Neural progenitor cell (in vitro differentiated cells): ENCODE results near the gene UBE3A. TPM values are rescaled to one million over a fixed set of nuclear protein-coding genes. Genes with fewer than 3 reads are reported as not detected.

Source experiments
- DNase-seq: peaks from one replicate; pipeline ENCODE4 v3.0.0-alpha.2; 2016; ENCODE audit warnings: low spot score
- H2AFZ ChIP-seq: fragments of 200-600 bp; sonication (generic); replicated peaks from 2 replicates; pipeline ENCODE4 v1.6.1; 2016; ENCODE audit warnings: antibody characterized with exemption
- H3F3A ChIP-seq: fragments of 200-600 bp; sonication (generic); 2 replicates; pipeline ENCODE4 v1.6.1; 2016; ENCODE audit warnings: antibody characterized with exemption, low read depth
- H3K27ac ChIP-seq: fragments of 200-600 bp; sonication (generic); 2 replicates; pipeline ENCODE4 v1.5.1; 2016; ENCODE audit warnings: mild to moderate bottlenecking
- H3K27me3 ChIP-seq: fragments of 200-600 bp; sonication (generic); 2 replicates; pipeline ENCODE4 v1.6.1; 2016; ENCODE audit warnings: mild to moderate bottlenecking, moderate library complexity
- H3K36me3 ChIP-seq: fragments of 200-600 bp; sonication (generic); 2 replicates; pipeline ENCODE4 v1.5.1; 2016
- H3K4me1 ChIP-seq: fragments of 200-600 bp; sonication (generic); 2 replicates; pipeline ENCODE4 v1.6.1; 2016; ENCODE audit warnings: mixed run types
- H3K4me2 ChIP-seq: fragments of 200-600 bp; sonication (generic); 2 replicates; pipeline ENCODE4 v1.6.1; 2016
- H3K4me3 ChIP-seq: fragments of 200-600 bp; sonication (generic); 2 replicates; pipeline ENCODE4 v1.5.1; 2016
- H3K79me2 ChIP-seq: fragments of 200-600 bp; sonication (generic); 2 replicates; pipeline ENCODE4 v1.6.1; 2016; ENCODE audit warnings: low read depth
- H3K9ac ChIP-seq: fragments of 200-600 bp; sonication (generic); 2 replicates; pipeline ENCODE4 v1.6.1; 2016
- H3K9me3 ChIP-seq: fragments of 200-600 bp; sonication (generic); 2 replicates; pipeline ENCODE4 v1.5.1; 2016; ENCODE audit warnings: low read depth
- H4K20me1 ChIP-seq: fragments of 200-600 bp; sonication (generic); 2 replicates; pipeline ENCODE4 v1.6.1; 2016; ENCODE audit warnings: low read depth
- H3K27ac Mint-ChIP-seq: 3 replicates; pipeline ENCODE4 v1.8.0; 2021; ENCODE audit warnings: mixed read lengths
- H3K27me3 Mint-ChIP-seq: 2 replicates; pipeline ENCODE4 v1.8.0; 2022; ENCODE audit warnings: low read depth, mild to moderate bottlenecking, inconsistent platforms, moderate library complexity, mixed read lengths; ENCODE audit not compliant: insufficient read depth
- H3K36me3 Mint-ChIP-seq: 3 replicates; pipeline ENCODE4 v1.8.0; 2021; ENCODE audit warnings: mixed read lengths
- H3K4me1 Mint-ChIP-seq: 3 replicates; pipeline ENCODE4 v1.8.0; 2021; ENCODE audit warnings: mixed read lengths
- H3K4me3 Mint-ChIP-seq: 3 replicates; pipeline ENCODE4 v1.8.0; 2021; ENCODE audit warnings: mild to moderate bottlenecking, moderate library complexity, mixed read lengths
- H3K9me3 Mint-ChIP-seq: 3 replicates; pipeline ENCODE4 v1.8.0; 2020; ENCODE audit warnings: mixed read lengths
- EZH2 ChIP-seq: fragments of 200-600 bp; sonication (generic); IDR thresholded peaks from 2 replicates; pipeline ENCODE4 v1.6.1; 2017; ENCODE audit warnings: antibody characterized with exemption, mild to moderate bottlenecking, moderate library complexity
- EZH2phosphoT487 ChIP-seq: fragments of 200-600 bp; sonication (generic); IDR thresholded peaks from 2 replicates; pipeline ENCODE4 v1.6.1; 2017; ENCODE audit warnings: antibody characterized with exemption
- total RNA-seq: library from RNA; depleted of rRNA; stranded (reverse); fragments of >200 nt; gene quantifications from 2 replicates; pipeline ENCODE4 v1.2.3, GENCODE V29; 2015; ENCODE audit warnings: low replicate concordance
- TF ChIP-seq, protein P1 (sequence below): fragments of 200-600 bp; sonication (generic); IDR thresholded peaks from 2 replicates; pipeline ENCODE4 v1.5.1; 2017; ENCODE audit warnings: antibody characterized with exemption, mild to moderate bottlenecking

Gene UBE3A
- total RNA-seq, 1 donor from 2014 or later = 117 TPM

DNA sequence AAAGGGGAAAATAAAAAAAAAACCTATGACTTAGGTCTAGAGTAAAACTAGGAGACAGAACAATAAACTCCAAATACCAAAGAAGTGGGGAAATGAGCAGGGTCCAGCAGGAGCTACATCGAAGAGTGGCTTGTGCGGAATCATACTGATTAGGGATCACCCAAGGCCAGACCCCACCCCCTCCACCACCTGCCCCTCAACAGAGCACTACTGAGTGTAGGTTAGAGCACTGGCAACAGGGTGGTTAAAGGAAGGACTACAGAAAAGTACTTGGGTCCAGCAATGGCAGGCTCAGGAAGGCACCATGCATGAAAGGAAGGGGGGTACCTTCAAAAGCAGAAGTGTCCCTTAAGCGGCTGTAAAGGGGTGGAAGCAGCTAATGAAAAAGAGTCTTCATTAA lies 96.2 kb downstream of the UBE3A start:
- Mint-ChIP-seq H3K27ac (no peak overlapping the region), H3K36me3 (peaks cover 49% of the 10 kb centered on the region)
- no peak for DNase-seq

DNA sequence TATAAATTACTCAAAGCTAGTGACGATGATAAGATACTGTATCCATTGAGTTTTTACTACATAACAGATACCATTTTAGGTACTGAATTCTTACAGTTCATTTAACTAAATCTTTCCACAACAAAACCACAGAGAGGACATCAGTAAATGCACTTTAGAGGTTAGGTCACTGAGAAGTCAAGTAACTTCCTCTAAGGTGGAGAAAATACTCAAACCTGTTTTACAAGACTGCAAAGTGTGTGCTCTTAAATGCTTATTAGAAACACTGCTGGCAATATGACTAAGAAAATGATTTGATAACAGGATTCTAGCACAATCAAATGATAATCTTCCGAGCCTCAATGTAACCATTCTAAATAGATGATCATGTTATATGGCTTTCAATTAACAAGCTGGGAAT lies 99.4 kb downstream of the UBE3A start:
- TF ChIP-seq EZH2phosphoT487 (no peak), EZH2 (no peak)
- TF ChIP-seq, protein P1, sequence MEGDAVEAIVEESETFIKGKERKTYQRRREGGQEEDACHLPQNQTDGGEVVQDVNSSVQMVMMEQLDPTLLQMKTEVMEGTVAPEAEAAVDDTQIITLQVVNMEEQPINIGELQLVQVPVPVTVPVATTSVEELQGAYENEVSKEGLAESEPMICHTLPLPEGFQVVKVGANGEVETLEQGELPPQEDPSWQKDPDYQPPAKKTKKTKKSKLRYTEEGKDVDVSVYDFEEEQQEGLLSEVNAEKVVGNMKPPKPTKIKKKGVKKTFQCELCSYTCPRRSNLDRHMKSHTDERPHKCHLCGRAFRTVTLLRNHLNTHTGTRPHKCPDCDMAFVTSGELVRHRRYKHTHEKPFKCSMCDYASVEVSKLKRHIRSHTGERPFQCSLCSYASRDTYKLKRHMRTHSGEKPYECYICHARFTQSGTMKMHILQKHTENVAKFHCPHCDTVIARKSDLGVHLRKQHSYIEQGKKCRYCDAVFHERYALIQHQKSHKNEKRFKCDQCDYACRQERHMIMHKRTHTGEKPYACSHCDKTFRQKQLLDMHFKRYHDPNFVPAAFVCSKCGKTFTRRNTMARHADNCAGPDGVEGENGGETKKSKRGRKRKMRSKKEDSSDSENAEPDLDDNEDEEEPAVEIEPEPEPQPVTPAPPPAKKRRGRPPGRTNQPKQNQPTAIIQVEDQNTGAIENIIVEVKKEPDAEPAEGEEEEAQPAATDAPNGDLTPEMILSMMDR = no peak
- no peak for DNase-seq
- H3K4me3 ChIP-seq = no peak overlapping the region
- H3K9ac ChIP-seq = no peak overlapping the region
- Mint-ChIP-seq H3K4me1 (no peaks in the 10 kb centered on the region), H3K27ac (no peak overlapping the region), H3K27me3 (no peaks in the 10 kb centered on the region), H3K4me3 (no peak overlapping the region), H3K36me3 (peaks cover 60% of the 10 kb centered on the region), H3K9me3 (peaks cover 12% of the 10 kb centered on the region)
- H3K4me1 ChIP-seq = peaks cover 19% of the 10 kb centered on the region
- H3K36me3 ChIP-seq = peaks cover 32% of the 10 kb centered on the region
- H3K79me2 ChIP-seq = peaks cover 25% of the 10 kb centered on the region
- no peak overlapping the region for H2AFZ ChIP-seq
- H4K20me1 ChIP-seq = no peaks in the 10 kb centered on the region
- H3F3A ChIP-seq = no peaks in the 10 kb centered on the region
- H3K9me3 ChIP-seq = no peaks in the 10 kb centered on the region
- H3K27ac ChIP-seq = no peak overlapping the region
- no peaks in the 10 kb centered on the region for H3K27me3 ChIP-seq
- H3K4me2 ChIP-seq = no peak overlapping the region

More for the DNA sequence above, 96.2 kb downstream of the UBE3A start:
- H3K9me3 Mint-ChIP-seq = peaks cover 8% of the 10 kb centered on the region
- H3K79me2 ChIP-seq = peaks cover 50% of the 10 kb centered on the region
- H3K36me3 ChIP-seq = peaks cover 18% of the 10 kb centered on the region
- no peaks in the 10 kb centered on the region for H3K4me1 Mint-ChIP-seq
- no peak overlapping the region for H3K9ac ChIP-seq
- TF ChIP-seq, protein P1 = no peak
- TF ChIP-seq EZH2phosphoT487 (no peak), EZH2 (no peak)
- no peaks in the 10 kb centered on the region for H3F3A ChIP-seq
- H3K4me1 ChIP-seq = peaks cover 24% of the 10 kb centered on the region
- peaks cover 5% of the 10 kb centered on the region for H4K20me1 ChIP-seq
- H3K27me3 Mint-ChIP-seq = no peaks in the 10 kb centered on the region
- no peak overlapping the region for H2AFZ ChIP-seq
- no peak overlapping the region for H3K4me3 ChIP-seq
- H3K4me2 ChIP-seq = no peak overlapping the region
- H3K9me3 ChIP-seq = no peaks in the 10 kb centered on the region
- no peak overlapping the region for H3K4me3 Mint-ChIP-seq
- no peaks in the 10 kb centered on the region for H3K27me3 ChIP-seq
- H3K27ac ChIP-seq = no peak overlapping the region

DNA sequence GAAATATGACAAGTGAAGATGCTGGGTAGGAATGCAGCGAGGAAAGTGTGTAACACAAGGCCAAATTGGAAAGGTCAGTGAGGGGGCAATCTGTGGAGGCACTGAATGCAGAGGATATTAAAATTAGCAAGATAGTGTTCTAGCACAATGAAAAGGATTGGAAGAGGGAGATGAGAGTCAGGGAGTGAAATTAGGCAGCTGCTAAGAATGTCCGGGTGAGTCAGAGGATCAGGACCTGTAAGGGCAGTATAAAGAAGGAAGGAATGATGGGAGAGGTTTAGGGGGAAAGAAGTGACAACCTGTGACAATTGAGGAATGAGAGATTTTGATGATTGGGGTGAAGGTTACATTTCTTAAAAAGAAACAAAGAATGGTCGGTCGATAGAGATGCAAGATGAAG lies 103.5 kb downstream of the UBE3A start:
- Mint-ChIP-seq H3K36me3 (peaks cover 67% of the 10 kb centered on the region), H3K27ac (no peak overlapping the region), H3K9me3 (peaks cover 12% of the 10 kb centered on the region), H3K27me3 (no peaks in the 10 kb centered on the region), H3K4me1 (no peaks in the 10 kb centered on the region), H3K4me3 (no peak overlapping the region)
- DNase-seq = no peak
- no peaks in the 10 kb centered on the region for H3K79me2 ChIP-seq
- H3K27me3 ChIP-seq = no peaks in the 10 kb centered on the region
- no peaks in the 10 kb centered on the region for H4K20me1 ChIP-seq
- no peak overlapping the region for H3K9ac ChIP-seq
- no peaks in the 10 kb centered on the region for H3K4me1 ChIP-seq
- peaks cover 35% of the 10 kb centered on the region for H3K36me3 ChIP-seq
- no peaks in the 10 kb centered on the region for H3K9me3 ChIP-seq
- H3K27ac ChIP-seq = no peak overlapping the region
- H3K4me3 ChIP-seq = no peak overlapping the region
- TF ChIP-seq EZH2phosphoT487 (no peak), EZH2 (no peak)
- TF ChIP-seq, protein P1 = no peak
- peaks cover 14% of the 10 kb centered on the region for H3F3A ChIP-seq
- H2AFZ ChIP-seq = no peak overlapping the region
- H3K4me2 ChIP-seq = no peak overlapping the region
